Posterior cingulate gyrus (tissue), 11 donors: ENCODE data around the gene NNT.
"Not testable (repeated sequence)": the region's sequence is repeated elsewhere in the genome, so short reads cannot be mapped to it uniquely, and the experiment has no call there.

Experiments used
- DNase-seq, 10 donors: peaks; one replicate each; pipeline versions ENCODE4 v3.0.0 to v3.0.0-alpha.2; 2020 to 2021; ENCODE audit warnings: mixed read lengths in 3 of 10
- intact Hi-C: fragments of 100-400 bp; cut with DNase I; formaldehyde crosslinking; loops from one replicate; pipeline ENCODE4 v1.15.1; 2023

The NNT gene

DNA sequence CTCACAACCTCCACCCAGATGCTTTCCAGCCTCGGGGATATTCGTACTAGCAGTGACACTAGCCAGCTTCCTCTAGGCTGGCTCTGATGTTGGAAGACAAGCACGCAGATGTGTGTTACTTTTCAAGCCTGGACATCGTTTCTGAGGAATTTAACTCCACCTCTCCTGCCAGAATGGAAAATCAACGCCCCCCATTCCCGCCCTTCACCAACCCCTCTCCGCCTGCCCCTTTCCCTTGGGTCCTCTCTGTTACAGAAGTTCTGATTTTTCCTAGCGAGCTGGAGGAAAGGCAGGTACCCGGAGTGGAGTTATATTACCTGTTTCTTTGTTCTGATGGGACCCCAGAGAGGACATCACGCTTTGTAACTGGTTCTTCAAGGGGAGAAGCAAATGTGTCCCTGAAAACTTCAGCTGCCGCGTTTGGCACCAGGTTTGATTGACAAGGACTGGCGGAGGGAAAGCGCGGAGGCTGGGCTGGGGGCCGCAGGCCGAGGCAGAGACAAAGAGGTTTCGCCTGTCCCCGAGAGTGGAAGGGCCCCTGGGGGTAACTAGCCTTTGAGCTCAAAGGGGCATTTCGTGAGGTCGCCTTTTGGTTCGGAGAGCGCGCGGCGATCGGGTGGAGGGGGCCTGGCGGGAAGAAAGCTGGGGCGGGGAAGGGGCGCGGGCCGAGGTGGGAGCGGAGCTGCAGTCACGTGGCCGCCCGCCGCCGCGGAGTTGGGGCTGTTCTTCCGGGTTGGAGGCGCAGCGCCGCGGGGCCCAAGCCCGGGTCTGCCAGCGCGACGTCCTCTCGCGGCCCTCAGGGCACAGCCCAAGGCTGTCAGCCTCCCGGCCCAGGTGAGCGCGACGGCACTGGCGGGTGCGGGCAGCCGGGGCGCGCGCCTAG is at the start of gene NNT:
Gene NNT (plus strand): TSS at position 720 of the 883 bp plus-strand sequence. CDS start 6,016 bp downstream, outside the sequence.
- intact Hi-C loops, result loop anchor here (2.0 kb wide), 1 partner anchor 46 kb away; the partner anchor contains the start of gene PAIP1
- DNase-seq, result peak; percentile 71 to 97 (median 83)

- no peak for DNase-seq
- intact Hi-C loops, result loop anchor here (10.0 kb wide), 1 partner anchor 239 kb away; the partner anchor contains the start of gene HMGCS1
These were observed 49.6 kb upstream of the NNT start for GRCh38 chr5:43553381-43553780.

DNA sequence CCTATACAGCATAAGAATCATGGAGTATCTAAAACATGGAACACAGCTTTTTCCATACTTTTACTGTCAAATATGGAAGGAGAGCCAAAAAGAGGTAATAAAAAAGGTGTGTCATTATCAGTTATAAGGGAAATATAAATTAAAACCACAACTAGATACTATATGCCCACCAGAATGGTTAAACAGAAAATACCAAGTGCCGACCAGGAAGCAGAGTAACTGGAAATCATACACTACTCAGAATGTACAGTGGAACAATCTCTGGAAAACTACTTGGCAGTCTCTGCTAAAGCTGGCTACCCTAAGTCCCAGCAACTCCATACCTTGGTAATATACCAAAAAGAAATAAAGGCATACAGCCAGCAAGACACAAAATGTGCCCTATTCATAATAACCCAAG is 48.5 kb upstream of the NNT start:
- no peak for DNase-seq
- intact Hi-C loops, result loop anchor here (10.0 kb wide), 1 partner anchor 240 kb away; the partner anchor contains the start of gene HMGCS1

GRCh38 chr5:43555895-43556606 is 46.9 kb upstream of the NNT start:
- DNase-seq, result peak; percentile 29 to 92 (median 54)
- intact Hi-C loops, result loop anchor here (2.0 to 10.0 kb wide), 3 partner anchors 47 to 241 kb away; partner anchors contain the start of genes HMGCS1, NNT and TMEM267

DNA sequence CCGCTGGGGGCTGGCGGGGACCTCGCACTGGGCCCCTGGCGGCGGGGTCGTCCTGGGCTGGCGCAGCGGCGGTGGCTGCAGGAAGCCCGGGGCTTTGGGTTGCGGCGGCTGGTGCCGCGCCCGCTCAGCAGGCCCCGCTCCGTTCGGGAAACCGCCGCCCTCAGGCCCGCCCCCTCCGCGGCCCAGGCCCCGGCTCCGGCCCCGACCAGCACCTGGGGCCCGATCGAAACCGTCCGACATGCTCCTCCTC is 46.4 kb upstream of the NNT start:
- intact Hi-C loops, result loop anchor here (2.0 to 10.0 kb wide), 3 partner anchors 46 to 242 kb away; partner anchors contain the start of genes HMGCS1, NNT and TMEM267

GRCh38 chr5:43556857-43557542 is 46.0 kb upstream of the NNT start, which contains the start of gene PAIP1:
TSS of gene PAIP1 (minus strand) at chr5:43557077. CDS start at chr5:43556846, 231 bp downstream.
- intact Hi-C loops, result loop anchor here (2.0 to 10.0 kb wide), 3 partner anchors 46 to 242 kb away; partner anchors contain the start of genes HMGCS1, NNT and TMEM267
- peak; percentile 60 to 96 (median 72) for DNase-seq

More for the DNA sequence above, 46.4 kb upstream of the NNT start:
- DNase-seq, result not testable (repeated sequence)

DNA sequence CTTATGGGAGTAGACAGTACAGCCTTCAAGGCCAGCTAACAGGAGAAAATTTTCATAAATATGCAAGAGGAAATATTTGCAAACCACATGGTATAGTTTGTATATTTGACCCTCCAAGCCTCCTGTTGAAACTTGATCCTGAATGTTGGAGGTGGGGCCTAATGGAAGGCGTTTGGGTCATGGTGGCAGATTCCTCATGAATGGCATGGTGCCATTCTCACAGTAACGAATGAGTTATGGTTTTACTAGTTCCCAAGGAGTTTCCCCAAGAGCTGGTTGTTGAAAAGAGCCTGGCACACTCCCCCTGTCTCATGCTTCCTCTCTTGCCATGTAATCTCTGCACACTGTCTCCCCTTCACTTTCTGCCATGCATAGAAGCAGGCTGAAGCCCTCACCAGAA is 42.9 kb upstream of the NNT start:
- intact Hi-C loops, result no loop called here
- no peak for DNase-seq

GRCh38 chr5:43561356-43561755 is 41.6 kb upstream of the NNT start:
- intact Hi-C loops, result no loop called here
- no peak for DNase-seq

- intact Hi-C loops, result no loop called here
These were observed 39.7 kb upstream of the NNT start for GRCh38 chr5:43563321-43563720.

DNA sequence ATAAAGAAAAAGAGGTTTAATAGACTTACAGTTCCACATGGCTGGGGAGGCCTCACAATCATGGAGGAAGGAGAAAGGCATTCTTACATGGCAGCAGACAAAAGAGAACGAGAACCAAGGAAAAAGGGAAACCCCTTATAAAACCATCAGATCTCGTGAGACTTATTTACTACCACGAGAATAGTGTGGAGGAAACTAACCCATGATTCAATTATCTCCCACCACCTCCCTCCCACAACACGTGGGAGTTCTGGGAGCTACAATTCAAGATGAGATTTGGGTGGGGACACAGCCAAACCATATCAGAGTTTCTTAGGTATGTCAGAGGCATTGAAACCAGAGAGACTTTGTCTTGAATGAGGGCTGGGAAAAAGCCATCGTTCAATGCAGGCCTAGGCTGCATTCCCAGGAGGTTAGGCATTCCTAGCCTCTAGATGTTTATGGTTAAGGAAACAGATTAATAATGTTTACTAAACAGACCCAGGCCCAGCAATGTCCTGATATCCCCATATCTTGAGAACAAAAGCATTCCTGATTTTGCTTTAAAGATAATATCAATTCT is 38.6 kb upstream of the NNT start:
- no peak for DNase-seq
- intact Hi-C loops, result no loop called here

More at GRCh38 chr5:43563321-43563720, 39.7 kb upstream of the NNT start:
- DNase-seq, result no peak

DNA sequence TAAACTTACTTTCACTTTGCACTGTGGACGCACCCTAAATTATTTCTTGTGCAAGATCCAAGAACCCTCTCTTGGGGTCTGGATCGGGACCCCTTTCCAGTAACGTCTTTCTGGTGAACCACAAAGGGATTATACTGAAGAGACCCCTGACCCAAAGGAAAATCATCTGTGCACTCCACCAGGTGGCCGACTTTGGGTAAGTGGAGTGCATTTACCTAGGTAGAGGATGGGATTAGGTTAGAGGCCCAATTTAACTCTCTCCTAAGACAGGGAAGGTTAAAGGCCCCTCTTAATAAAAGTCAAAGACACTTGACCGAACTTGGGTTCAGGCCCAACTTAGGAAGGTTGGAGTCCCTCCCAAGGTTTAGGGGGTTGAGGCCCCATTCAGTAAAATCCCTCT is 37.9 kb upstream of the NNT start:
- intact Hi-C loops, result no loop called here
- no peak for DNase-seq

DNA sequence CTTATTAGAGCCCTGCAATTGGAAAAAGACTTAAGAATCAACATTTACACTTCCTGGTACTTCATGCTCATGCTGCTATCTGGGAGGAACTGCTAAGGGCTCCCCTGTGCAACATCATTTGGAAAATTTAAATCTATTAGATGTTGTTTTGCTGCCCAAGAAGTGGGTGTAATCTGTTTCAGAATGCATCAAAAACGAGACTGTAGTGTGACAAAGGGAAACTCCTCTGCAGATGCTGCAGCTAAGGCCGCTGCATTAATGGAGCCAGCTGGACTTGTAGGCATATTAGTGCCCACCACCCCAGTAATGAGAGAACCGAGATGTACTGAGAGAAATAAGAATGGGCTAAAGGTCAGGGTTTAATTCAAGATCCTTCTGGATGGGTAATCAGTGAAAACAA is 35.0 kb upstream of the NNT start:
- no peak for DNase-seq

DNA sequence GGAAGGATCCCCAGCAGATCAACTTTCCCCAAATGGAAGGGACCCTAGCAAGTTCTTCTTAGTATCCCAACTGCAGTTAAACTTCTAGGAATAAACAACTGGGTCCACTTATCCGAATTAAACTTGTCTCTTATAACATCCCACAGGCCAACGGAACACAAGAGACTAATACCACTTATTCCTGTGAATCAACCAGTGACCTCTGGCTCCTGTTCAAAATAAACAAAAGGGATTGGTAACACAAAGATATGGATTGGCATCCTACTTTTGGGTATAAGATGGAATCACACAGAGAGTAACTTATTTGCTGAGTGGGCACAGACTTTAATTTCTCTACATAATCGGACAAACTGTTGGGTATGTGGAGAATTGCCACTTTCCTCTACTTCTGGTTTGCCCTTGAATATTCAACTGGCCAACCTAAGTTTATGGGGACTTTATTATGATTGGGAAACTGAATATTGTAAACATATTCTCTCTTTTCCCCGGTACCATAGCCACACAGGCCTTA is 33.7 kb upstream of the NNT start:
- intact Hi-C loops, result no loop called here
- no peak for DNase-seq

More for the DNA sequence above, 35.0 kb upstream of the NNT start:
- intact Hi-C loops, result no loop called here

- DNase-seq, result no peak
- intact Hi-C loops, result no loop called here
These were observed 32.4 kb upstream of the NNT start for GRCh38 chr5:43570450-43571158.

GRCh38 chr5:43571237-43571636 is 31.7 kb upstream of the NNT start:
- DNase-seq, result no peak
- intact Hi-C loops, result no loop called here

DNA sequence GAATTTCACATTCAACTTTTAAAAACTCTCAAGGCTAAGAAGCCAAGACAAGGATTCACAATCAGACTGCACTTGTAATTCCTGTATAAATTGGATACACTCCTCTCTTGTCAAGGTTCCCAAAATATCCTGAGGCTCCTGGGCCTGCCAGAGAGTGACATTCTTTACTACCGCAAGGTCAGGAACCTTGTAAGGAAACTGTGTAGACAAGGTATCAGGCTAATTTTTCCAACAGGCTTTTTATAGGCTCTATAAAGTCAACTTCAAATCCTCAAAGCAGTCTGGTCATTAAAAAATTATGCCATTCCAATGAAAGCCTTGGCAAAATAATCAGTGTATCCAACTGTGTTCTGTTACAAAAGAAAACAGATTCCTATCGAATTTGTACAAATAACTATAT is 30.6 kb upstream of the NNT start:
- DNase-seq, result no peak
- intact Hi-C loops, result no loop called here

- DNase-seq, result no peak
- intact Hi-C loops, result no loop called here
These were observed 29.9 kb upstream of the NNT start for GRCh38 chr5:43573058-43573457.

GRCh38 chr5:43580402-43581210 is 22.4 kb upstream of the NNT start:
- intact Hi-C loops, DNase-seq: not testable (repeated sequence)

- no peak for DNase-seq
- intact Hi-C loops, result no loop called here
These were observed 21.6 kb upstream of the NNT start for GRCh38 chr5:43581398-43581797.
